WTC11 (cell line): Measurements from ENCODE around the gene VANGL2. TPM values are rescaled to one million over a fixed set of nuclear protein-coding genes. Genes with fewer than 3 reads are reported as not detected.
A peak's percentile ranks its signal among the peaks of the same experiment; 100 is the strongest.

ENCODE experiments used
- ATAC-seq: fragments of 200-7000 bp; cut with Tn5 transposase; 2 replicates; pipeline ENCODE4 v1.10.0; 2021; ENCODE audit warnings: mild to moderate bottlenecking, moderate library complexity
- CTCF ChIA-PET: fragments of 300-600 bp; sonication (Branson Sonifier 250); formaldehyde crosslinking; loops from one replicate; lab custom pipeline; 2021; ENCODE audit warnings: antibody characterized with exemption; lab: Charles Lee
- POLR2A ChIA-PET: fragments of 350-600 bp; sonication (Branson Sonifier 250); formaldehyde crosslinking; loops from one replicate; lab custom pipeline; 2021; ENCODE audit warnings: antibody characterized with exemption; lab: Charles Lee
- DNase-seq: peaks from one replicate; pipeline ENCODE4 v3.0.0; 2021; ENCODE audit warnings: low spot score
- H3K27ac Mint-ChIP-seq: 2 replicates; pipeline ENCODE4 v1.8.0; 2021; ENCODE audit warnings: mixed read lengths
- H3K27me3 Mint-ChIP-seq: 2 replicates; pipeline ENCODE4 v1.8.0; 2021; ENCODE audit warnings: low read depth, mild to moderate bottlenecking, moderate library complexity, mixed read lengths
- H3K36me3 Mint-ChIP-seq: 2 replicates; pipeline ENCODE4 v1.8.0; 2021; ENCODE audit warnings: mixed read lengths
- H3K4me1 Mint-ChIP-seq: 2 replicates; pipeline ENCODE4 v1.8.0; 2022; ENCODE audit warnings: mixed read lengths
- H3K4me3 Mint-ChIP-seq: 2 replicates; pipeline ENCODE4 v1.8.0; 2021; ENCODE audit warnings: mild to moderate bottlenecking, moderate library complexity, mixed read lengths
- H3K9me3 Mint-ChIP-seq: 2 replicates; pipeline ENCODE4 v1.8.0; 2021; ENCODE audit warnings: mixed read lengths
- CTCF ChIP-seq: fragments of 200-600 bp; IDR thresholded peaks from 2 replicates; pipeline ENCODE4 v1.8.0; 2022; ENCODE audit warnings: antibody characterized with exemption
- ELF4 ChIP-seq: sonication (generic); formaldehyde crosslinking; IDR thresholded peaks from 2 replicates; pipeline ENCODE4 v1.8.1; 2022; ENCODE audit warnings: low read depth, mild to moderate bottlenecking, moderate library complexity, missing genetic modification reagents
- EMX1 ChIP-seq: fragments of 250-450 bp; sonication (Bioruptor Pico); IDR thresholded peaks from 2 replicates; pipeline ENCODE4 v1.8.0; 2021; ENCODE audit warnings: mild to moderate bottlenecking
- FOXJ3 ChIP-seq: sonication (generic); formaldehyde crosslinking; IDR thresholded peaks from 2 replicates; pipeline ENCODE4 v1.9.0; 2021; ENCODE audit warnings: missing genetic modification reagents, mild to moderate bottlenecking, borderline replicate concordance
- FOXP1 ChIP-seq: sonication (generic); formaldehyde crosslinking; IDR thresholded peaks from 2 replicates; pipeline ENCODE4 v1.8.0; 2022; ENCODE audit warnings: missing genetic modification reagents, mild to moderate bottlenecking, moderate library complexity, borderline replicate concordance
- GABPB1 ChIP-seq: sonication (generic); formaldehyde crosslinking; IDR thresholded peaks from 2 replicates; pipeline ENCODE4 v1.8.1; 2023; ENCODE audit warnings: mild to moderate bottlenecking, missing genetic modification reagents
- HMGA2 ChIP-seq: fragments of 250-450 bp; sonication (Bioruptor Pico); IDR thresholded peaks from 2 replicates; pipeline ENCODE4 v1.4.0; 2021; ENCODE audit warnings: mild to moderate bottlenecking, moderate library complexity
- IRF1 ChIP-seq: sonication (generic); formaldehyde crosslinking; IDR thresholded peaks from 2 replicates; pipeline ENCODE4 v1.8.0; 2023; ENCODE audit warnings: missing genetic modification reagents
- JAZF1 ChIP-seq: fragments of 250-450 bp; sonication (Bioruptor Pico); IDR thresholded peaks from 2 replicates; pipeline ENCODE4 v1.9.0; 2021; ENCODE audit warnings: moderate library complexity, mild to moderate bottlenecking, inconsistent platforms
- NFATC4 ChIP-seq: fragments of 250-450 bp; sonication (Bioruptor Pico); IDR thresholded peaks from 2 replicates; pipeline ENCODE4 v1.9.0; 2021; ENCODE audit warnings: mild to moderate bottlenecking
- NFYB ChIP-seq: sonication (generic); formaldehyde crosslinking; conservative IDR thresholded peaks from 2 replicates; pipeline ENCODE4 v1.8.0; 2022; ENCODE audit warnings: low read depth, missing genetic modification reagents
- PRRX2 ChIP-seq: fragments of 250-450 bp; sonication (Bioruptor Pico); IDR thresholded peaks from 2 replicates; pipeline ENCODE4 v1.8.0; 2021; ENCODE audit warnings: mild to moderate bottlenecking
- RELA ChIP-seq: sonication (generic); formaldehyde crosslinking; IDR thresholded peaks from 2 replicates; pipeline ENCODE4 v1.8.1; 2022; ENCODE audit warnings: missing genetic modification reagents, mild to moderate bottlenecking, borderline replicate concordance
- RORB ChIP-seq: fragments of 250-450 bp; sonication (Bioruptor Pico); IDR thresholded peaks from 2 replicates; pipeline ENCODE4 v1.9.0; 2021; ENCODE audit warnings: mild to moderate bottlenecking
- SMAD3 ChIP-seq: sonication (generic); formaldehyde crosslinking; IDR thresholded peaks from 2 replicates; pipeline ENCODE4 v1.8.0; 2022; ENCODE audit warnings: missing genetic modification reagents, mild to moderate bottlenecking, borderline replicate concordance
- SOX15 ChIP-seq: fragments of 250-450 bp; sonication (Bioruptor Pico); IDR thresholded peaks from 2 replicates; pipeline ENCODE4 v1.9.0; 2021; ENCODE audit warnings: mild to moderate bottlenecking
- SP1 ChIP-seq: sonication (generic); formaldehyde crosslinking; conservative IDR thresholded peaks from 2 replicates; pipeline ENCODE4 v1.8.1; 2022; ENCODE audit warnings: missing genetic modification reagents
- TCF7 ChIP-seq: sonication (generic); formaldehyde crosslinking; IDR thresholded peaks from 2 replicates; pipeline ENCODE4 v1.8.0; 2022; ENCODE audit warnings: mild to moderate bottlenecking, low read depth, missing genetic modification reagents, moderate library complexity
- USF1 ChIP-seq: sonication (generic); formaldehyde crosslinking; IDR thresholded peaks from 2 replicates; pipeline ENCODE4 v1.8.0; 2022; ENCODE audit warnings: mild to moderate bottlenecking, missing genetic modification reagents
- ZNF232 ChIP-seq: sonication (generic); formaldehyde crosslinking; IDR thresholded peaks from 2 replicates; pipeline ENCODE4 v1.8.0; 2022; ENCODE audit warnings: mild to moderate bottlenecking, missing genetic modification reagents
- ZNF671 ChIP-seq: fragments of 250-450 bp; sonication (Bioruptor Pico); IDR thresholded peaks from 2 replicates; pipeline ENCODE4 v1.8.0; 2021; ENCODE audit warnings: mild to moderate bottlenecking
- total RNA-seq: library from RNA; stranded (reverse); gene quantifications from 3 replicates; pipeline ENCODE4 v1.2.3, GENCODE V29; 2021
- TF ChIP-seq, protein P1 (sequence below): sonication (generic); formaldehyde crosslinking; IDR thresholded peaks from 2 replicates; pipeline ENCODE4 v1.8.0; 2022; ENCODE audit warnings: mild to moderate bottlenecking, missing genetic modification reagents
- TF ChIP-seq, protein P2 (sequence below): sonication (generic); formaldehyde crosslinking; IDR thresholded peaks from 2 replicates; pipeline ENCODE4 v1.8.1; 2022; ENCODE audit warnings: mild to moderate bottlenecking, missing genetic modification reagents, moderate library complexity, borderline replicate concordance

VANGL2 gene
- total RNA-seq, 1 experiment from 2014 or later: 68.0 TPM

DNA sequence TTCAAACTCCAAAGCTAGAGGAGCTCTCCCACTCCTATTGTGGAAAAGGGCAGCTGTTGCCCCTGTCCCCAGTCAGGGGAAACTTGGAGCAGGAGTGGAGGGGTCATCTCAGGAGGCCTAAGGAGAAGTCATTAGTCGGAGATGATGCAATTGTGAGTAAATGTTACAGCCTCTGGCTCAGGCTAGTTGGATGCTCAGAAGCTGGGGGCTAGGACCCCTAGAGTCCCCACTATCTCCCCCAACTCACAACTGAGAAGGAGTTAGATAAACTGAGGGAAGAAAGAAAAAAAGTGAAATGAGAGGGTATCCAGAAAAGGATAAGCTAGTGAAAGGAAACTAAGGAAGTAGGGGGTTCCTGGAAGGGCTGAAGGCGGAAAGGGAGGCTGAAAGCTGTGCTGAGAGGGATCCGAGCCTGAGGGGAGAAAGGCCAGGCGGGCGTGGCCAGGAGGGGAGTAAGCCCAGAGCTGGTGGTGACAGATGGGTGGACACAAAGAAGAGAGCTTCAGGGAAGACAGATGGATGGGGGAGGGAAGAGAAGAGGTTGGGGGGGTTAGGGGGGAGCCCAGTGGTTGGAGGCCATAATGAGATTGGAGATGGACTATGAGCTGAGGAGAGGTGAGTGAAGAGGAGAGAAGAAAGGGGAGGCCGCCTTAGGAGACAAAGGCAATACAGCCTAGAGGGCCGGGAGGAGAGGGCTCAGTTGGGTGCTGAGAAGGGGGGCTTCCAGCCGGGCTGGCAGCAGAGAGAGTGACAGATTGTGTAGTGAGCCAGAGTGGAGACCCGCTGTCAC is 38.0 kb upstream of the VANGL2 start:
- ChIA-PET CTCF (interaction anchor here (0.6 to 9.3 kb wide), 11 partner anchors 8 to 244 kb away, joined by 3 to 108 read pairs (median 6); partner anchors contain the start of gene PEX19), POLR2A (interaction anchor here (0.6 to 2.0 kb wide), 5 partner anchors 10 to 381 kb away, joined by 3 to 14 read pairs (median 5); partner anchors contain the start of gene VANGL2)
- Mint-ChIP-seq H3K27me3 (no peaks in the 10 kb centered on the region), H3K36me3 (peaks cover 21% of the 10 kb centered on the region), H3K4me3 (no peak overlapping the region), H3K9me3 (no peaks in the 10 kb centered on the region), H3K27ac (peak overlapping the region; percentile 75), H3K4me1 (peaks cover 44% of the 10 kb centered on the region)
- DNase-seq (peak; percentile 45), ATAC-seq (peak; percentile 55)
- TF ChIP-seq SP1 (CRISPR knock-in tag) (0 out of 2 replicates have a peak, but pooled peaks have one; percentile 27), GABPB1 (CRISPR knock-in tag) (peak; percentile 89)
- TF ChIP-seq, protein P1, sequence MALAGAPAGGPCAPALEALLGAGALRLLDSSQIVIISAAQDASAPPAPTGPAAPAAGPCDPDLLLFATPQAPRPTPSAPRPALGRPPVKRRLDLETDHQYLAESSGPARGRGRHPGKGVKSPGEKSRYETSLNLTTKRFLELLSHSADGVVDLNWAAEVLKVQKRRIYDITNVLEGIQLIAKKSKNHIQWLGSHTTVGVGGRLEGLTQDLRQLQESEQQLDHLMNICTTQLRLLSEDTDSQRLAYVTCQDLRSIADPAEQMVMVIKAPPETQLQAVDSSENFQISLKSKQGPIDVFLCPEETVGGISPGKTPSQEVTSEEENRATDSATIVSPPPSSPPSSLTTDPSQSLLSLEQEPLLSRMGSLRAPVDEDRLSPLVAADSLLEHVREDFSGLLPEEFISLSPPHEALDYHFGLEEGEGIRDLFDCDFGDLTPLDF (CRISPR knock-in tag): no peak

DNA sequence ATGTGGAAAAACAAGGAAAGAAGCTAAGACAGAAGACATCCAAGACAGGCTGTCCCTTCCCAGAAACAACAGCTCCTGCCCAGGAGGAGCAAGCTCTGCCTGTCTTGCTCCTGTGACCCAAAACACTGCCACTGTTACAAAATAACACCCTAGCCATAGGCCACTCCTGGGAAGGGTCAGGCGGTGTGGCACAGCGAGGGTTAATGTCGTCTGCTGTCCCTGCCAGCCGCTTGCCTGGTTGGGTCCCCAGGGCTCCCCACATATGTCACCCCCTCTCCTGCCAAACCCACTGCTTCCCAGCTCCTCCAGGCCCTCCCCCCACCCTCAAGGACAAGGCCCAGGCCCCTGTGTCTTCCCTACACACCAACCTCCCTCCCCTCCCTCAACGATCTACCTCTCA is 37.4 kb upstream of the VANGL2 start:
- POLR2A ChIA-PET: interaction anchor here (1.0 to 2.0 kb wide), 4 partner anchors 9 to 47 kb away, joined by 3 to 14 read pairs (median 6); no protein-coding TSS in a partner anchor
- ATAC-seq (peak; percentile 6; the same call in 1 of the 2 replicates), DNase-seq (no peak)
- Mint-ChIP-seq H3K27me3 (no peaks in the 10 kb centered on the region), H3K27ac (no peak overlapping the region), H3K9me3 (no peaks in the 10 kb centered on the region), H3K4me1 (peaks cover 44% of the 10 kb centered on the region), H3K4me3 (no peak overlapping the region), H3K36me3 (peaks cover 15% of the 10 kb centered on the region)
- CTCF ChIA-PET: interaction anchor here (0.9 to 9.3 kb wide), 9 partner anchors 9 to 194 kb away, joined by 3 to 108 read pairs (median 7); partner anchors contain the start of gene PEX19
- TF ChIP-seq ELF4 (CRISPR knock-in tag) (no peak), RORB (CRISPR knock-in tag) (no peak), CTCF (no peak), HMGA2 (CRISPR knock-in tag) (no peak), IRF1 (CRISPR knock-in tag) (no peak), NFYB (CRISPR knock-in tag) (no peak), FOXP1 (CRISPR knock-in tag) (no peak), JAZF1 (no peak), TCF7 (CRISPR knock-in tag) (no peak), ZNF671 (CRISPR knock-in tag) (no peak), NFATC4 (CRISPR knock-in tag) (no peak), EMX1 (no peak)

- no peaks in the 10 kb centered on the region for H3K27me3 Mint-ChIP-seq
- H3K9me3 Mint-ChIP-seq: no peaks in the 10 kb centered on the region
- H3K27ac Mint-ChIP-seq: peak overlapping the region; percentile 17; the same call in 1 of the 2 replicates
- CTCF ChIA-PET: interaction anchor here (0.8 to 9.3 kb wide), 5 partner anchors 8 to 72 kb away, joined by 3 to 108 read pairs (median 3); no protein-coding TSS in a partner anchor
- ATAC-seq (no peak), DNase-seq (no peak)
- peaks cover 8% of the 10 kb centered on the region for H3K36me3 Mint-ChIP-seq
- H3K4me1 Mint-ChIP-seq: peaks cover 44% of the 10 kb centered on the region
- POLR2A ChIA-PET: interaction anchor here (0.8 to 1.1 kb wide), 2 partner anchors 13 to 46 kb away, joined by 3 read pairs; no protein-coding TSS in a partner anchor
- H3K4me3 Mint-ChIP-seq: no peak overlapping the region
- TF ChIP-seq USF1 (CRISPR knock-in tag) (no peak), SOX15 (CRISPR knock-in tag) (no peak), RELA (no peak), ZNF232 (CRISPR knock-in tag) (no peak), PRRX2 (no peak), SMAD3 (CRISPR knock-in tag) (no peak), FOXJ3 (CRISPR knock-in tag) (no peak)
- TF ChIP-seq, protein P2, sequence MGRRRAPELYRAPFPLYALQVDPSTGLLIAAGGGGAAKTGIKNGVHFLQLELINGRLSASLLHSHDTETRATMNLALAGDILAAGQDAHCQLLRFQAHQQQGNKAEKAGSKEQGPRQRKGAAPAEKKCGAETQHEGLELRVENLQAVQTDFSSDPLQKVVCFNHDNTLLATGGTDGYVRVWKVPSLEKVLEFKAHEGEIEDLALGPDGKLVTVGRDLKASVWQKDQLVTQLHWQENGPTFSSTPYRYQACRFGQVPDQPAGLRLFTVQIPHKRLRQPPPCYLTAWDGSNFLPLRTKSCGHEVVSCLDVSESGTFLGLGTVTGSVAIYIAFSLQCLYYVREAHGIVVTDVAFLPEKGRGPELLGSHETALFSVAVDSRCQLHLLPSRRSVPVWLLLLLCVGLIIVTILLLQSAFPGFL (CRISPR knock-in tag): no peak
Observed at GRCh38 chr1:160363951-160364735, 36.2 kb upstream of the VANGL2 start.
